Fibroblast of lung (primary cell): ENCODE measurements around the gene FASTK.

ENCODE experiments used
- EZH2 ChIP-seq: IDR thresholded peaks from 2 replicates; pipeline ENCODE4 v1.5.1; 2012; ENCODE audit warnings: low read length, control low read depth, mild to moderate bottlenecking; ENCODE audit errors: missing control alignments
- TF ChIP-seq, protein P1 (sequence below), 2 donors: IDR thresholded peaks in 1 of 2; conservative IDR thresholded peaks in 1 of 2; 1 replicate in 1 of 2; 2 replicates in 1 of 2; pipeline ENCODE4 v1.5.1; 2011 to 2012; ENCODE audit warnings: low read length in 2 of 2, control low read depth in 1 of 2, inconsistent platforms in 1 of 2, low read depth in 1 of 2, mild to moderate bottlenecking in 1 of 2

DNA sequence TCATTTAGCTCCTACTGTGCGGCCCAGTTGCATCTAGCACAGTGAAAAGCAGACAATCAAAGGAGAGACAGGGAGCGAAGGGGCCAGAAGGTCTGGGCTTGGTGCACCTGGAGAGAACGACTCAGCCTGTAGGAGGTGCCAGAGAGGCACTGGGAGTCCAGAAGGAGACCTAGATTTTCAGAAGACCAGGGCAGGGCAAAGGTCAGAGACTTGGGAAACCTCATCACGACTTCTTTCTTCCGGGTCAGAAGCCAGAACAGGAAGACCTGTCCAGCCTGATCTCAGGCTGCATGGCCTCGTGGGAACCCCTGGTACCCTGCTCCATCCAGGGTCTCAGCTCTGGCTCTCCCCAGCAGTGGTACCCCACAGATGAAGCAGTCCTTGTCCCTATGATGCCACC is 10.8 kb upstream of the FASTK start:
- TF ChIP-seq, protein P1, sequence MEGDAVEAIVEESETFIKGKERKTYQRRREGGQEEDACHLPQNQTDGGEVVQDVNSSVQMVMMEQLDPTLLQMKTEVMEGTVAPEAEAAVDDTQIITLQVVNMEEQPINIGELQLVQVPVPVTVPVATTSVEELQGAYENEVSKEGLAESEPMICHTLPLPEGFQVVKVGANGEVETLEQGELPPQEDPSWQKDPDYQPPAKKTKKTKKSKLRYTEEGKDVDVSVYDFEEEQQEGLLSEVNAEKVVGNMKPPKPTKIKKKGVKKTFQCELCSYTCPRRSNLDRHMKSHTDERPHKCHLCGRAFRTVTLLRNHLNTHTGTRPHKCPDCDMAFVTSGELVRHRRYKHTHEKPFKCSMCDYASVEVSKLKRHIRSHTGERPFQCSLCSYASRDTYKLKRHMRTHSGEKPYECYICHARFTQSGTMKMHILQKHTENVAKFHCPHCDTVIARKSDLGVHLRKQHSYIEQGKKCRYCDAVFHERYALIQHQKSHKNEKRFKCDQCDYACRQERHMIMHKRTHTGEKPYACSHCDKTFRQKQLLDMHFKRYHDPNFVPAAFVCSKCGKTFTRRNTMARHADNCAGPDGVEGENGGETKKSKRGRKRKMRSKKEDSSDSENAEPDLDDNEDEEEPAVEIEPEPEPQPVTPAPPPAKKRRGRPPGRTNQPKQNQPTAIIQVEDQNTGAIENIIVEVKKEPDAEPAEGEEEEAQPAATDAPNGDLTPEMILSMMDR (conservative IDR thresholded peaks at IDR 0.05 in 1 of 2, IDR thresholded peaks at IDR 0.05 in 1 of 2; ENCODE audit: low read depth in 1 of 2, low read length in 2 of 2) = peak; percentile 37 to 68
- no peak for TF ChIP-seq EZH2
